ENCODE results near the gene PRDX1.

- TF ChIP-seq CTCF (IDR thresholded peaks at IDR 0.05): no peak
- no peak for TF ChIP-seq POLR2A (IDR thresholded peaks at IDR 0.05)
Observed at GRCh38 chr1:45531873-45532272, 10.2 kb upstream of the PRDX1 start.
